ENCODE results near the gene KCNG4.

GRCh38 chr16:84228256-84228838 lies 11.5 kb downstream of the KCNG4 start:
- TF ChIP-seq CTCF (IDR thresholded peaks at IDR 0.05) (no peak), POLR2A (IDR thresholded peaks at IDR 0.05) (no peak)
